ENCODE results near the gene SOCS6.
"Not testable (repeated sequence)": the region's sequence is repeated elsewhere in the genome, so short reads cannot be mapped to it uniquely, and the experiment has no call there.

The SOCS6 gene

DNA sequence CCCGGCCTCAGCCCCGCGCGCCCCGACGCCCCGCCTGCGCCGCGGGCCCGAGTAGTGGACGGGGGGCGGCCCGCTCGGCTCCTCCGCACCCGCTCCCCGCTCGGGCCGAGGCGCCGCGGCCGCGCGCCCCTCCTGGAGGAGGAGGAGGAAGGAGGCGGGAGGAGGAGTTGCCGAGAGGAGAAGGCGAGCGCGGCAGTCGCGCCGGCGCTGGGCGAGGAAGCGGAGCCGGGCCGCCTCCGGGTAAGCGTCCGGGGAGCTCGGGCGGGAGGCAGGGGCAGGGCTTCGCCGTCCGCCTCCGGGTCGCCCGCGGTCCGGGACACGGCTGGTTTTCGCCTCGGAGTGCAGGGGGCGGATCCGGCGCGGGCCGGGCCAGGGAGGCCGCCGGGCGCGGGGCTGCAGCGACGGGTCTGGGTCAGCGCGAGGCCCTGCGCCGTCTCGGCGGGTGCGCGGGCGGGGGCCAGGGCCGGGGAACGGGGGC, at the start of gene SOCS6:
TSS of gene SOCS6 (plus strand) at position 195 of the 478 bp plus-strand sequence. CDS start 35,624 bp downstream, outside the sequence.
- DNase-seq (ENCODE audit: low read depth): no peak

DNA sequence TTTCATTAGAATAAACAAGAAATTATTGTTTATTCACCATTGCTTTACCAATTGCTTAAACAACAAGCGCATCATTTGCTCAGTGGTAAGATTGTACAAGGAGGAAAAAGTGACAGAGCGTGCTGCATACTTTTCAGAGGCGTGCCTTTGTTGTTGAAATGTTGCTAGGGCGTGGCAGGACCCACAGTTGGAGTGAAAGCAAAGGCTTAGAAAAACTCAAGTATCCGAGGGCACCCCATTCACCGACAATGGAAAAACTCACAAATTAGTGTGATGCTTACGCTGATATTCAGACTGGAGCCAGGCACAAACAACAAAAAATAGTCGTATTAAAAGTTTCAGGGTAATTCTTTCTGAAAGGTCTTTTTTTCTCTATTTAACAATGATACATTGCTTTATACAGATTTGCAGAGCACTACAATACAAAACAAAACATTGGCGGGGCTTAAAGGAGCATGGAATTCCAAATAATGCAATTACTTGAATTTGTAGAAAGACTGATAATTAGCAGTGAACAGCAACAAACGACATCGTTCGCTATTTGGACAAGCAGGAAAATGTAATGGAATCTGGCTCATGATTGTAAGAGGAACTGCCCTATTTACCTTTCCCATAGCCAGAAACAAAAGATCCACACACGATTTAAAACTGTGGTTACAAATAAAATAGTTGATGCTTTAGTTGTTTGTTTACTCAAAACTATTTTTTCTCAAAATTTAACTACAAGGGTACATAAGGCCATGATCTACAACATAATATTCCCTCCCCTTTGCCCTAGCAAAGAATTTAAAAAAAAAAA, 45.5 kb upstream of the SOCS6 start:
- DNase-seq (ENCODE audit: low read depth): no peak

DNA sequence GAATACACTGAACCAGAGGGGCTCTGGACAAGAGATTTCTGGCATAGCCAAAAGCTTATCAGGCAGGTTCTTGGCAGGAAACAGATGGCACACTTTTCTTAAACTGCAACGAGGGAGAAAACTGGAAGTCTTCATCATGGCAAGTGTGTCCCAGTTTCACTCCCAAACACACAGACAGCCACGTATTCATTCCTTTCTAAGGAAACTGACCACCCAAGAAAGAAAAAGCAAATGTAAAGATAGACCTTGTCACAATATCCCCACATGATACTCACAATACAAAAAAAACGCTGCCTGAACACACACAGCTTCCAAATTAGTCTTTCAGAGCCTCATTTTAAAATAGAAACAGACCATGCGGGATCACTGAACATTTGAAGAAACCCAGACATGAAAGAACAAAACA, 42.8 kb upstream of the SOCS6 start:
- no peak for DNase-seq (ENCODE audit: low read depth)

DNA sequence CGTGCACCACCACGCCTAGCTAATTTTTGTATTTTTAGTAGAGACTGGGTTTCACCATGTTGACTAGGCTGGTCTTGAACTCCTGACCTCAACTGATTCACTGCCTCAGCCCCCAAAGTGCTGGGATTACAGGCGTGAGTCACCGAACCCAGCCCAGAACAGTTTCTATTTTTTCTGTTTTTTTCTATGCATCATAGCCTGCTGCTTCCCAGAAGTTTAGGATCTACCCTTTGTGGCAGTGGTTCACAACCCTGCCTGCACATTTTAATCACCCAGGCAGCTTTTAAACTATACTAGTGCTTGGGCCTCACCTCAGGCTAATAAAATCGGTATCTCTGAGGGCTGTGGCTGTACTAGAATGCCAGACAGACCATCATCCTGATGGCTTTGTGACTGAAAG, 39.7 kb upstream of the SOCS6 start:
- no peak for DNase-seq (ENCODE audit: low read depth)

DNA sequence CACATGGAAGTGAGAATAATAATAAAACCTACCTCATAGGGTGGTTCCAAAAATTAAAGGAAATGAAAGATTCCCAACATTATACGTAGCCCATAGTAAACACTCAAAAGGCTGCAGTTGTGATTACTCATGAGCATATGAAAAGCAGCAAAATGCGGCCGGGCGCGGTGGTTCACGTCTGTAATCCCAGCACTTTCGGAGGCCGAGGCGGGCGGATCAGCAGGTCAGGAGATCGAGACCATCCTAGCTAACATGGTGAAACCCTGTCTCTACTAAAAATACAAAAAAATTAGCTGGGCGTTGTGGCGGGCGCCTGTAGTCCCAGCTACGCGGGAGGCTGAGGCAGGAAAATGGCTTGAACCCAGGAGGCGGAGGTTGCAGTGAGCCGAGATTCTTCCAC, 39.0 kb upstream of the SOCS6 start:
- not testable (repeated sequence) for DNase-seq (ENCODE audit: low read depth)

- DNase-seq (ENCODE audit: low read depth): no peak
Measured at GRCh38 chr18:70250781-70251180, 38.1 kb upstream of the SOCS6 start.

- DNase-seq (ENCODE audit: low read depth): no peak
Measured at GRCh38 chr18:70256184-70256583, 32.7 kb upstream of the SOCS6 start.

DNA sequence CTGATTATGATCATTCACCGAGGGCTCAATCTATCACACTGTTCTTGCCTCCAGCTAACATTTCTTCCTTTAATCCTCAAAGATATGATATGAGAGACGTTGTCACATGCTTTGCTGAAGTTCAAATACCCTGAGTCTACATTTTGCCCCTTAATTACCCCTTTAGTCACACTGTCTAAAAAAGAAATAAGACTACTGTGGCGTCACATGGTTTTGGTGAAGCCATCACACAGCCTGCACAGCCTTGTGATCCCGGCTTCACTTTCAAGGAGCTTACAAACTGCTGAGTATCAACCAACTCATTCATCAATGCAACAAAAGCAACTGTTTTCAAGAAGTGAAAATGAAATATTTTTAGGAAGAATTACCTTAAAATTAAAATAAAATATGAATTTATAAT, 31.9 kb upstream of the SOCS6 start:
- DNase-seq (ENCODE audit: low read depth): no peak

DNA sequence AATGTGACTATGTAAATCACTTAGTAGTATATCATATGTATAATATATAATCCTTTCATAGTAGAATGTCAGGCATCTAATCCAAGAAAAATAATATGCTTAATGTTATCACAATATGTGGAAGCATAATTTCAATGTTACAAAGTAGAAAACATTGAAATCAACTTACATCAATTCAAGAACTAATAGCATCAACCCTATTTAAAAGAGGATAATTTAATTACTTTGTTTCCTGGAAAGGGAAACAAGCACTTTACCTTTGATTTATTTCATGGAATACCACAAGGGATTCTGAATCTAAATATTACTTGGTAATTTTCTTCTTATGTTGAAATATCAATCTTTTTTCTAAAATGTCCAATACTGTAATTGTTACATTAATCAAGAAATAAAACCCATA, 30.6 kb upstream of the SOCS6 start:
- no peak for DNase-seq (ENCODE audit: low read depth)

DNA sequence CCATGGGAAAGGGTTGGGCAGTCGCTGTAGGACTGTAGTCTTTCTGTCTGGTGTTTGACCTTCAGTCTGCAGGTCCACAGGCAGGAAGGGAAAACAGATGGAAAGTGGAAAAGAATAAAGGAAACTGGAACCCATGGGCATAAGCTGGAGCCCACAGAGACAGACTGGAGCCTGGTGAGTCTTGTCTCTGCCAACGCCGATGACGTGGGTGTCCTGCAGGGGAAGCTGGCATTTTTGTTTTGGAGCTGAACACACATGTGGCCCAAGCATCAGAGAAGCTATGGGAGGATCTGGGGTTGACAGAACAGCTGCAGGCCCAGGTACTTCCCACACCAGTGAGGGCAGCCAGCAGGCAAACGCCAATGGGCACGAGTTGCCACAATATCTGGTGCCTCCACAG, 28.2 kb upstream of the SOCS6 start:
- no peak for DNase-seq (ENCODE audit: low read depth)

GRCh38 chr18:70261141-70261788, 27.6 kb upstream of the SOCS6 start:
- no peak for DNase-seq (ENCODE audit: low read depth)

- no peak for DNase-seq (ENCODE audit: low read depth)
Measured at GRCh38 chr18:70263336-70263735, 25.5 kb upstream of the SOCS6 start.

DNA sequence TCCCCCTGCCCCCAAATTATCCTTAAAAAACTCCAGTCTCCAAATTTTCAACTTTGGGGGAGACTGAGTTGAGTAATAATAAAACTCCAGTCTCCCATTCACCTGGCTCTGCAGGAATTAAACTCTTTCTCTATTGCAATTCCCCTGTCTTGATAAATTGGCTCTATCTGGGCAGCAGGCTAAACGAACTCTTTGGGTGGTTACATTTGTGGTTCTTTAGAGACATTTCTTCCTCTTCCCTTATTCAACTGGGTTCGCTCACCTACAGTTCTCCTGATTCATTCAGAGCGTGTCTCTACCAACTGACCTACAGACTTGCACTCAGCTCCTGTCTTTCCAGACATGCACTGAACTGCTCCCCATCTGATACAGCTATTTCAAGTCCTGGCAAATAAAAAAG, 17.1 kb upstream of the SOCS6 start:
- no peak for DNase-seq (ENCODE audit: low read depth)

- DNase-seq (ENCODE audit: low read depth): no peak
Measured at GRCh38 chr18:70273021-70273420, 15.8 kb upstream of the SOCS6 start.

GRCh38 chr18:70276416-70277191, 12.2 kb upstream of the SOCS6 start:
- DNase-seq (ENCODE audit: low read depth): no peak

GRCh38 chr18:70279470-70279869, 9.4 kb upstream of the SOCS6 start:
- no peak for DNase-seq (ENCODE audit: low read depth)

- DNase-seq (ENCODE audit: low read depth): no peak
Measured at GRCh38 chr18:70280007-70280925, 8.6 kb upstream of the SOCS6 start.

DNA sequence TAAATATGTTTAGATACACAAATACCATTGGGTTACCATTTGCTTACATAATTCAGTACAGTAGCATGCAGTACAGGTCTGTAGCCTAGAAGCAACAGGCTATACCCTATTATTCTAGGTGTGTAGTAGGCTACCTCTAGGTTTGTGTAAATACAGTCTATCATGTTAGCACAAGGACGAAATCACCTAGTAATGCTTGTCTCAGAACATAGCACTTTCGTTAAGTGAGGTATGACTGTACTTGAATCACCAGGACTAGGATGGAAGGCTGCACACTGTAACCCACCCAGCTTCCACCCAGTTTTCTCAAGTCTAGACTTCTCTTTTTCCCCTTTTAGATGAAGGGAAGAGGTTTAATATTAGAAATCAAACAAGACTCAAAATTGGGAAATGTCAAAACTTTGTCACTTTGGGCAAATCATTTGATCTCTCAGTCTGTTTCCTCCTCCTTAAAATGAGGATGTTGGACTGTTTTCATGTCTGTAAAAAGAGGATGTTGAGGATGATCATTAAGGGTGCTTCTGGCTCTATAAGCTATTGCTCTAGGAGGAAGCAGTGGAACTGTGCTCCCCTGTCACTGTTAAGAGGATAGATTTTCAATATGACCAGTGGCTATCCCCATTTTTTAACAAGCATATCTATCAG, 3.7 kb upstream of the SOCS6 start:
- DNase-seq (ENCODE audit: low read depth): no peak

- no peak for DNase-seq (ENCODE audit: low read depth)
Measured at GRCh38 chr18:70287731-70288130, 1.1 kb upstream of the SOCS6 start.

GRCh38 chr18:70288171-70288850, 534 bp upstream of the SOCS6 start:
- DNase-seq (ENCODE audit: low read depth): no peak

Measured in activated T-helper 1 cell treated with Interleukin-2 at 50 U/mL for 16 hours (primary cell).